Measurements from ENCODE around the gene SFT2D2.

The SFT2D2 gene

GRCh38 chr1:168293356-168293755, 67.6 kb downstream of the SFT2D2 start:
- H3K4me3 ChIP-seq (ENCODE audit: low read depth, low read length): no peak overlapping the region
- TF ChIP-seq, protein P1, sequence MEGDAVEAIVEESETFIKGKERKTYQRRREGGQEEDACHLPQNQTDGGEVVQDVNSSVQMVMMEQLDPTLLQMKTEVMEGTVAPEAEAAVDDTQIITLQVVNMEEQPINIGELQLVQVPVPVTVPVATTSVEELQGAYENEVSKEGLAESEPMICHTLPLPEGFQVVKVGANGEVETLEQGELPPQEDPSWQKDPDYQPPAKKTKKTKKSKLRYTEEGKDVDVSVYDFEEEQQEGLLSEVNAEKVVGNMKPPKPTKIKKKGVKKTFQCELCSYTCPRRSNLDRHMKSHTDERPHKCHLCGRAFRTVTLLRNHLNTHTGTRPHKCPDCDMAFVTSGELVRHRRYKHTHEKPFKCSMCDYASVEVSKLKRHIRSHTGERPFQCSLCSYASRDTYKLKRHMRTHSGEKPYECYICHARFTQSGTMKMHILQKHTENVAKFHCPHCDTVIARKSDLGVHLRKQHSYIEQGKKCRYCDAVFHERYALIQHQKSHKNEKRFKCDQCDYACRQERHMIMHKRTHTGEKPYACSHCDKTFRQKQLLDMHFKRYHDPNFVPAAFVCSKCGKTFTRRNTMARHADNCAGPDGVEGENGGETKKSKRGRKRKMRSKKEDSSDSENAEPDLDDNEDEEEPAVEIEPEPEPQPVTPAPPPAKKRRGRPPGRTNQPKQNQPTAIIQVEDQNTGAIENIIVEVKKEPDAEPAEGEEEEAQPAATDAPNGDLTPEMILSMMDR (IDR thresholded peaks at IDR 0.05; ENCODE audit: borderline replicate concordance, insufficient read depth, low read depth, low read length): no peak

DNA sequence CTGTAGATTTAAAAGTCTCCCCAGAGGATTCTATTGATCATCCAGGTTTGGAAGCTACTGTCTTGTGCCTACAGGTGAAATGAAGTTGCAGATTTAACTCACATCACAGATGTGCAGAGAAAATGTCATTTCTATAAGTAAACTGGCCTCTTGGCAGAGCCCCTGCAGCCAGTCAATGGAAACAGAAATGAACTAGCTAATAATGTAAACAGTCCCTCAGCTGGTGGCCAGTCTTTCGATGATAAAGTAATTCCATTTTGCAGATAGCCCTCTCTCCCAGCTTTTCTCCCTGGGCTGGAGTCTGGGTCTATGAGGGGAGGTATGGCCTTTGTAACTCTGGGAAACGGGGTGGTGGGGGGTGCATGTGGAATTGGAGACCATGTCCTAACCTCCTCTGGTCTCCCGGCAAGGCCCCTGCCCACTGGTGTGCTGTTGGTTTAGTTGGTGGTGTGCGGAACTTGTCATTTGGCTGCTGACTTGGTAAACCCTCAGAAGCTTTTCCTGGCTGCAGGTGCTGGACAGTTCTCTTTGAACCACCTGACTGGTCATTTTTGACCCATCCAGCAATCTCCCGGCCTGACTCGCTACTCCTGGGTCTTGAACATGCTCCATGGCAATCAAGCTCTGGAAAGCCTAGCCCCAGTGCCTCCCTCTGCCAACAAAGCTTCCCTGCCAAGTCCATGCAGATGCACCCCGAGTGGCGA, 69.8 kb downstream of the SFT2D2 start:
- no peak overlapping the region for H3K4me3 ChIP-seq (ENCODE audit: low read depth, low read length)
- TF ChIP-seq, protein P1 (IDR thresholded peaks at IDR 0.05; ENCODE audit: borderline replicate concordance, insufficient read depth, low read depth, low read length): no peak

GRCh38 chr1:168297019-168297730, 71.4 kb downstream of the SFT2D2 start:
- no peak overlapping the region for H3K4me3 ChIP-seq (ENCODE audit: low read depth, low read length)
- TF ChIP-seq, protein P1 (IDR thresholded peaks at IDR 0.05; ENCODE audit: borderline replicate concordance, insufficient read depth, low read depth, low read length): no peak

DNA sequence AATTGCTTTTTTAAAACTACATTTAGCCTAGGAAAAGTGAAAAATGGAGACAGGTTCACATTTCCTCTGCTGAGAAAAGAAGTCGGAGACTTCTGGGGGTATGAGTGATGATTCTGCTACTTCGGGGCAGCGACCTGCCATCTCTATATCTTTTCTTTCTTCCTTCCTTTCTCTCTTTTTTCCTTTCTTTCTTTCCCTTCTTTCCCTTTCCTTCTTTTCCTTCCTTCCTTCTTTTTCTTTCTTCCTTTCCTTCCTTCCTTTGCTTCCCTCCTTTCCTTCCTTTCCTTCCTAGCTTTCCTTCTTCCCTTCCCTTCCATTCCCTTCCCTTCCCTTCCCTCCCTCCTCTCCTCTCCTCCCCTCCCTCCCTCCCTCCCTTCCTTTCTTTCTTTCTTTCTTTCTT, 72.6 kb downstream of the SFT2D2 start:
- no peak overlapping the region for H3K4me3 ChIP-seq (ENCODE audit: low read depth, low read length)
- TF ChIP-seq, protein P1 (IDR thresholded peaks at IDR 0.05; ENCODE audit: borderline replicate concordance, insufficient read depth, low read depth, low read length): no peak

DNA sequence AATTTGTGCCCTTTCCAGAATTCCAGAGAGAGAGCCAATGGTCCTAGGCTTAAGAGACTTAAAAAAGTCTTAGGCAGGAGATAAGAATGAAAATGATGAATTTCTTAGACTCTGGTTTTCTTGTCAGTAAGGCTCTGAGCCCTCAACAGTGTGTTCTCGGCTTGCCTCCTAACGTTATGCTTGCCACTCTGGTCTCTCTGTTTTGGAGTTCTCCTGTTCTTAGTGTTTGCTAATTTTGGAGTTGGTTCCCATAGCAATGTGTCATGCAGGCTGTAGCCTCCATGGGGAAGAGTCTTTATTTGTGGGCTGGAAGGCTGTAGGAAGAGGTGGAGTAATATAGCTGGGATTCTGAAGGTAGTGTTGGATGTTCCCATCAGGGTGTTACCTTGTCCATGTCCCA, 74.8 kb downstream of the SFT2D2 start:
- H3K4me3 ChIP-seq (ENCODE audit: low read depth, low read length): no peak overlapping the region
- TF ChIP-seq, protein P1 (IDR thresholded peaks at IDR 0.05; ENCODE audit: borderline replicate concordance, insufficient read depth, low read depth, low read length): no peak

DNA sequence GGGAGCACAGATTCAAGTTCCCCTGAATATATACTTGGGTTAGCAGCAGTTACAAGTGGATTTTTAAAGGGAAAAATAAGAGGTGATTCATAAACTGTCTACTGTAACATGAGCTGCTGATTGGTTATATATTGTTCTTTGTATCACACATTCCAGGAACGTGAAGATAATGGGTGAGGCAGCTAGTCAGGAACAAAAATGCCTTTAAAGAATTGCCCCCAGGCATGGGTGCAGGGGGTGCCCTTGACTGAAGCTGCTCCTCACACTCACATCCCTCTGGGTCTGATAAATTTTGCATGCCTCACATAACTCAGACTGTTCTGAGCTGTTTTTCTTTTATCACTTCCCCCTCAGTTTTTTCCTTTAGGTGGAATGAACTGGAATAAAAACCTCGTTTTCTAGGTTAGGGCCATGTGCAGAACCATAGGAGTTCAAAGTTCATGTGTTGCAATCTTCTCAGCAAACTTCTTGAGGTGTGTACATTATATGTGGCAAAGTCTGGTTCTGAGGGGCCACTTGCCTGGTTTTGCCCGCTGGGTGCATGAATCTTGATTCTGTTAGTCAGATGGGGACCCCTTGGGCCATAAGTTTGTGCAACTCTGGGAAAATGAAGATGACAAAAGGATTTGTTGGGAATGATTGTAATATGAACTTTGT, 76.0 kb downstream of the SFT2D2 start:
- TF ChIP-seq, protein P1 (IDR thresholded peaks at IDR 0.05; ENCODE audit: borderline replicate concordance, insufficient read depth, low read depth, low read length): no peak
- H3K4me3 ChIP-seq (ENCODE audit: low read depth, low read length): no peak overlapping the region
